CD8-positive, alpha-beta memory T cell (primary cell): ENCODE measurements around the gene CLMN. TPM values are rescaled to one million over a fixed set of nuclear protein-coding genes. Genes with fewer than 3 reads are reported as not detected.

ENCODE experiments used
- CTCF ChIA-PET: fragments of 350-600 bp; sonication (Branson Sonifier 250); formaldehyde crosslinking; loops from one replicate; lab custom pipeline; 2021; ENCODE audit warnings: antibody characterized with exemption; lab: Charles Lee
- POLR2A ChIA-PET: fragments of 350-600 bp; sonication (Branson Sonifier 250); formaldehyde crosslinking; loops from one replicate; lab custom pipeline; 2021; ENCODE audit warnings: antibody characterized with exemption; lab: Charles Lee
- DNase-seq, 5 donors: peaks; one replicate each; pipeline versions ENCODE4 v3.0.0 to v3.0.0-alpha.2; 2020 to 2022; ENCODE audit warnings: mixed read lengths in 1 of 5
- H3K27ac ChIP-seq: one replicate; pipeline ENCODE4 v1.7.0; 2013; ENCODE audit warnings: low read depth, mild to moderate bottlenecking, low read length, moderate library complexity
- H3K27me3 ChIP-seq: 2 replicates; pipeline ENCODE4 v1.7.0; 2013; ENCODE audit warnings: low read length, mild to moderate bottlenecking; ENCODE audit not compliant: insufficient read depth, poor library complexity, severe bottlenecking
- H3K36me3 ChIP-seq: 2 replicates; pipeline ENCODE4 v1.7.0; 2013; ENCODE audit warnings: mild to moderate bottlenecking, low read length, moderate library complexity; ENCODE audit not compliant: insufficient read depth
- H3K4me1 ChIP-seq: 2 replicates; pipeline ENCODE4 v1.7.0; 2013; ENCODE audit warnings: mild to moderate bottlenecking, low read length, moderate library complexity; ENCODE audit not compliant: insufficient read depth
- H3K4me3 ChIP-seq: 2 replicates; pipeline ENCODE4 v1.7.0; 2013; ENCODE audit warnings: mild to moderate bottlenecking, low read length
- H3K9me3 ChIP-seq: 2 replicates; pipeline ENCODE4 v1.7.0; 2013; ENCODE audit warnings: mild to moderate bottlenecking, low read length
- H3K27ac Mint-ChIP-seq, 8 donors: one replicate each; pipeline ENCODE4 v1.8.0; 2020 to 2021; ENCODE audit warnings: mixed read lengths in 8 of 8, mild to moderate bottlenecking in 6 of 8, inconsistent platforms in 3 of 8, moderate library complexity in 3 of 8
- H3K27me3 Mint-ChIP-seq, 2 donors: one replicate each; pipeline ENCODE4 v1.8.0; 2020 to 2021; ENCODE audit warnings: mixed read lengths in 2 of 2, mild to moderate bottlenecking in 1 of 2, moderate library complexity in 1 of 2
- H3K36me3 Mint-ChIP-seq, 3 donors: one replicate each; pipeline ENCODE4 v1.8.0; 2020 to 2021; ENCODE audit warnings: mixed read lengths in 3 of 3, inconsistent platforms in 1 of 3, mild to moderate bottlenecking in 1 of 3
- H3K4me1 Mint-ChIP-seq, 3 donors: one replicate each; pipeline ENCODE4 v1.8.0; 2020 to 2021; ENCODE audit warnings: mixed read lengths in 3 of 3, inconsistent platforms in 1 of 3, mild to moderate bottlenecking in 1 of 3
- H3K4me3 Mint-ChIP-seq, 7 donors: one replicate each; pipeline ENCODE4 v1.8.0; 2020 to 2021; ENCODE audit warnings: mixed read lengths in 7 of 7, mild to moderate bottlenecking in 6 of 7, moderate library complexity in 4 of 7, inconsistent platforms in 2 of 7
- H3K9me3 Mint-ChIP-seq, 5 donors: one replicate each; pipeline ENCODE4 v1.8.0; 2020 to 2022; ENCODE audit warnings: mixed read lengths in 5 of 5, mild to moderate bottlenecking in 3 of 5, moderate library complexity in 2 of 5, inconsistent platforms in 1 of 5
- polyA plus RNA-seq: library from polyadenylated mRNA; unstranded; fragments of 300-500 nt; fragmentation: Illumina TruSeq; gene quantifications from one replicate; pipeline ENCODE4 v1.2.3, GENCODE V29; 2021
- total RNA-seq, 2 experiments: library from RNA; stranded (reverse); gene quantifications; one replicate each; pipeline ENCODE4 v1.2.3, GENCODE V29; 2021

Gene CLMN
- total and polyA plus RNA-seq, 3 experiments from 2014 or later, result 0.15 to 0.72 (median 0.29) TPM

DNA sequence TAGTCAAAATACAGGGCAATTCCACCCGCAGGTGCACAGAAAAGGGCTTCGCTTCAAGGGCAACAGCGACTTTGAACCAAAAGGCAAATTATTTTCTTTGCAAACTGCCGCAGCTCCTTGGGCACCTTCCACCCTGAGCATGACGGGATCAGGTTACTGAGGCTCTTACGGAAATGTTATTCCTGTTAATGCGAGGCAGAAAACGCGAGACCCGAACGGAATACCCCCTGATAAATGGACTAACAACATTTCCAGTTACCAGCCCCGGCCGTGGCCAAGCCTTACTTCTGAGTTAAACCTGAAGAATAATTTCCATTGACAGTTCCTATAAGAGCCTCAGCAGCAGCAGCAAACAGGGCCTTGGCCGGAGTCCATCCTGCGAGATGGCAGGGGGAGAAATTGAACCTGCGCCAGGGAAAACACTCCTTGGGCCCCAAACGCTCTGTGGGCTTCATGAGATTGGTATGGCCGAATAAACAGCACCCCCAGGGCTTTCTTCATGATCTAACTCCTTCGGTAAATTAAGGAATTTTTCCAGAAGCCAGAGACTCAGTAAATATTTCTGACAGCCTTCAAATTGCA is 92.3 kb downstream of the CLMN start:
- DNase-seq, result no peak
- Histone ChIP-seq H3K27ac (no peak overlapping the region), H3K27me3 (peaks cover 4% of the 10 kb centered on the region), H3K4me1 (no peaks in the 10 kb centered on the region), H3K9me3 (no peaks in the 10 kb centered on the region), H3K36me3 (no peaks in the 10 kb centered on the region), H3K4me3 (no peak overlapping the region)
- Mint-ChIP-seq H3K4me3 (no peak overlapping the region), H3K27ac (no peak overlapping the region), H3K36me3 (no peaks in the 10 kb centered on the region), H3K27me3 (peaks cover 0 to 11% of the 10 kb centered on the region in 2 donors), H3K4me1 (no peaks in the 10 kb centered on the region), H3K9me3 (no peaks in the 10 kb centered on the region)
- POLR2A ChIA-PET, result no interaction called here
- CTCF ChIA-PET, result no interaction called here

DNA sequence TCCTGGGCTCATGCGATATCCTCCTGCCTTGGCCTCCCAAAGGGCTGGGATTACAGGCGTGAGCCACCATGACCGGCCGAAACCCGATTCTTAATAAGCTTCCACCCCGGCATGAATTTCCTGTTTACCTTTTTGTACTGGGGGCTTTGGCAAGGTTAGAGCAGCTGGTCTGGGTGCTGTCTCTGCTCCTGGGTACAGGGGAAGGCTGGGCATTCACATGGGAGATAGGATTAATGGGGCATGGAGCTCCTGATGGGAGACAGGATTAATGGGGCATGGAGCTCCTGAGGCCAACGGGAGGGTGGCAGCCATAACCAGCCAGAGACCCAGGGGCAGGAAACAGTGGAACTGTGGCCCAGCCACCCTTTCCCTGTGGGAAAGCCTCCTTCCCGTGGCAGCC is 92.9 kb downstream of the CLMN start:
- H3K4me1 Mint-ChIP-seq, result no peaks in the 10 kb centered on the region
- CTCF ChIA-PET, result no interaction called here

DNA sequence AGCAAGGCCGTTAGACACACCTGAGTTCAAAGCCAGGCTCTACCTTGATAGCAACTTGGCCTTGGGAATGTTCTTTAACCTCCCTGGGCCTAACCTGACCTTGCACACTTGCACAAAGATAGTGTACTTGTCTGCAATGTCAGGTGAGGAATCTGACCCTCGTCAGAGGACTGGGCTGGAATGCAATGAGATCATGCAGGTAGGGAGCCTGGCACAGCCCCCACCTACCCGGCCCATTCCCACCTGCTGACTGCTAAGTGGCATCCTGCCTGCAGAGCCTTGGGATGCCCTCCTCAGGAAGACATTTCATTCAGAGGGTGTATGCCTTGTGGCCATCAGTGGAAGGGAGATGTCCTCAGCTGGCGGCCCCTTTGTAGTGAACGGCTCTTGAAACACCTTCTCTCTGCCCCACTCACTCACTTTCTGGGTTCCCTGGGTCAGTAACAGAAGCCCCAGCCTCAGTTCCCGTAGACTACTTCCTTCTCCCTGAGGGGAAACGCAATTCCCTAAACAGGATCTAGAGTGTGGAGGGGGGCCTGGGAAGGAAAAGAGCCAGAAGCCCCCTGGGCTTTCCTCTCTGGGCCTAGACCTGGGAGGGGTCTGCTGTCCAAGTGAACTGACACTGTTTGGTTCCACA is 94.3 kb downstream of the CLMN start:
- CTCF ChIA-PET, result no interaction called here
- H3K27ac Mint-ChIP-seq, result no peak overlapping the region
- POLR2A ChIA-PET, result no interaction called here
- Histone ChIP-seq H3K4me3 (no peak overlapping the region), H3K9me3 (no peaks in the 10 kb centered on the region), H3K27me3 (peaks cover 4% of the 10 kb centered on the region), H3K27ac (no peak overlapping the region), H3K4me1 (no peaks in the 10 kb centered on the region), H3K36me3 (no peaks in the 10 kb centered on the region)
- no peak for DNase-seq
- no peaks in the 10 kb centered on the region for H3K4me1 Mint-ChIP-seq
- H3K36me3 Mint-ChIP-seq, result no peaks in the 10 kb centered on the region
- peaks cover 1 to 15% of the 10 kb centered on the region in 2 donors for H3K27me3 Mint-ChIP-seq
- H3K4me3 Mint-ChIP-seq, result no peak overlapping the region
- H3K9me3 Mint-ChIP-seq, result no peaks in the 10 kb centered on the region

More for the DNA sequence above, 92.9 kb downstream of the CLMN start:
- Histone ChIP-seq H3K27me3 (peaks cover 4% of the 10 kb centered on the region), H3K4me3 (no peak overlapping the region), H3K4me1 (no peaks in the 10 kb centered on the region), H3K27ac (no peak overlapping the region), H3K36me3 (no peaks in the 10 kb centered on the region), H3K9me3 (no peaks in the 10 kb centered on the region)
- Mint-ChIP-seq H3K27ac (no peak overlapping the region), H3K36me3 (no peaks in the 10 kb centered on the region), H3K4me3 (no peak overlapping the region), H3K27me3 (peaks cover 1 to 8% of the 10 kb centered on the region in 2 donors), H3K9me3 (no peaks in the 10 kb centered on the region)
- no peak for DNase-seq
- POLR2A ChIA-PET, result no interaction called here

DNA sequence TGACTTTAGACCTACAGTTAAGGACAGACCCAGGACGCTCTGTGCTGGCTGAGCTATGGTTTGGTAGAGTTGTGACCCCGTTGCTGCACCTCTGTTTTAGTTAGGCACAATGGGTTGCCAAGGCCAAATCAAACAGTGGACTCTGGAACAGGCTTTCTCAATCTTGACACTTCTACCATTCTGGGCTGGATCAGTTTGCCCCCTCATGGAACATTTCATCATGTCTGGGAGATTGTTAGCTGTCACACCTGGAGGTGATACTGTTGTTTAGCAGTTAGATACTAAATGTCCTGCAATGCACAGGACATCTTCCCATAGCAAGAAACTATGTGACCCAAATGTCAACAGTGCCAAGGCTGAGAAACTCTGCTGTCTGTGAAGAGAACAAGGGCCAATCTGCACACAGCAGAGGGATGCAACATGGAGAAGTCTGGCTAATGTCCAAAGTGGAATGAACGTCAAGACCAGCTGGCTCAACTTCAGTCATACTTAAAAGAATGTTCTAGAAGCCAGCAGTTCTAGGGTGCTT is 96.8 kb downstream of the CLMN start:
- no peaks in the 10 kb centered on the region for H3K9me3 Mint-ChIP-seq
- peaks cover 1 to 15% of the 10 kb centered on the region in 2 donors for H3K27me3 Mint-ChIP-seq
- no peaks in the 10 kb centered on the region for H3K4me1 Mint-ChIP-seq
- H3K27me3 ChIP-seq, result peaks cover 4% of the 10 kb centered on the region
- ChIA-PET CTCF (no interaction called here), POLR2A (no interaction called here)
- H3K36me3 ChIP-seq, result no peaks in the 10 kb centered on the region
- no peak overlapping the region for H3K27ac ChIP-seq
- H3K4me3 Mint-ChIP-seq, result no peak overlapping the region
- H3K4me3 ChIP-seq, result no peak overlapping the region
- H3K36me3 Mint-ChIP-seq, result no peaks in the 10 kb centered on the region
- H3K4me1 ChIP-seq, result no peaks in the 10 kb centered on the region
- no peaks in the 10 kb centered on the region for H3K9me3 ChIP-seq
- no peak for DNase-seq
- no peak overlapping the region for H3K27ac Mint-ChIP-seq

DNA sequence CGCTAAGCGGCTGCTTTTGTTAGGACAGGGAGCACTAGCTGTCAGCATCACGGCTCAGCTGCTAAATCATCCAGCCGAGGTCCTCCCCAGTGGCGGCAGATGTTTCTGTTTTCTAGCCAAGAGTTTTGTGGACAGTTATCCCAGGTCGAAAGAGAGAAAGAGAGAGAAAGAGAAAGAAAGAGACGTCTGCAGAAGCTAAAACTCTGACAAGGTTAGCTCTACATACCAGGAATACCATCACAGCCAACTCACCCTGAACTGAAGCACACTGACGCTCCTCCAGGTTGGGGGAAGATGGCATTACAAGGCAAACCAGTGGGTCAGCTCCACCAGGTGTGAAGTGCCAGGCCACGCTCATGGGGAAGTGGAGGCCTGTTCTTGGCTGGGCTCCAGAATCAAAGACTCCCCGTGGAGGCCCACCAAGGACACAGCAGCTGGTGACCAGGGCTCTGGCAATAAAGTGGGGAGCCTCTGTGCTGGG is 97.5 kb downstream of the CLMN start:
- Histone ChIP-seq H3K9me3 (no peaks in the 10 kb centered on the region), H3K4me3 (no peak overlapping the region), H3K4me1 (no peaks in the 10 kb centered on the region), H3K27ac (no peak overlapping the region), H3K27me3 (peaks cover 4% of the 10 kb centered on the region), H3K36me3 (no peaks in the 10 kb centered on the region)
- no peak for DNase-seq
- H3K4me1 Mint-ChIP-seq, result no peaks in the 10 kb centered on the region
- H3K36me3 Mint-ChIP-seq, result no peaks in the 10 kb centered on the region
- no peak overlapping the region for H3K27ac Mint-ChIP-seq
- ChIA-PET POLR2A (no interaction called here), CTCF (no interaction called here)
- no peak overlapping the region for H3K4me3 Mint-ChIP-seq
- peaks cover 3 to 16% of the 10 kb centered on the region in 2 donors for H3K27me3 Mint-ChIP-seq
- no peaks in the 10 kb centered on the region for H3K9me3 Mint-ChIP-seq

DNA sequence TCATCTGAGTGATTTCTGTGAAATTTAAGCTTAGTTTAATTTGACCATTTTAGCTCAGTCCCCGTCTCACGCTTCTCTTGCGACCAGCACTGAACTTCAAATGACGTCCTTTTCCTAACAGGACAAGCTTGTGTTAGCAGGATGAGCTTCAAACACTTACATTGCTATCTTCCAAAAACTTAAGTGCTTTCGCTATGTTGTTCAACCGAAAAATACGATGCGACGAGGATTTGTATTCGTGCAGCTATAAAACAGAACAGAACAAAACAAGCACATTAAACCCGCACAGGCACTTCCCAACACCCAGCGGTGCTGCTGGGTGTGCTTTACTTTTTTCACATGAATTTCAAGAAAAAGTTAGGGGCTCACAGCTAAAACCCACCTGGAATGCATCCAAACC is 98.2 kb downstream of the CLMN start:
- ChIA-PET CTCF (no interaction called here), POLR2A (no interaction called here)
- Histone ChIP-seq H3K4me1 (no peaks in the 10 kb centered on the region), H3K9me3 (no peaks in the 10 kb centered on the region), H3K36me3 (no peaks in the 10 kb centered on the region), H3K4me3 (no peak overlapping the region), H3K27me3 (peaks cover 4% of the 10 kb centered on the region), H3K27ac (no peak overlapping the region)
- H3K4me3 Mint-ChIP-seq, result no peak overlapping the region
- DNase-seq, result no peak
- H3K27me3 Mint-ChIP-seq, result peaks cover 4 to 22% of the 10 kb centered on the region in 2 donors
- H3K9me3 Mint-ChIP-seq, result no peaks in the 10 kb centered on the region
- H3K4me1 Mint-ChIP-seq, result no peaks in the 10 kb centered on the region
- H3K36me3 Mint-ChIP-seq, result no peaks in the 10 kb centered on the region
- no peak overlapping the region for H3K27ac Mint-ChIP-seq

DNA sequence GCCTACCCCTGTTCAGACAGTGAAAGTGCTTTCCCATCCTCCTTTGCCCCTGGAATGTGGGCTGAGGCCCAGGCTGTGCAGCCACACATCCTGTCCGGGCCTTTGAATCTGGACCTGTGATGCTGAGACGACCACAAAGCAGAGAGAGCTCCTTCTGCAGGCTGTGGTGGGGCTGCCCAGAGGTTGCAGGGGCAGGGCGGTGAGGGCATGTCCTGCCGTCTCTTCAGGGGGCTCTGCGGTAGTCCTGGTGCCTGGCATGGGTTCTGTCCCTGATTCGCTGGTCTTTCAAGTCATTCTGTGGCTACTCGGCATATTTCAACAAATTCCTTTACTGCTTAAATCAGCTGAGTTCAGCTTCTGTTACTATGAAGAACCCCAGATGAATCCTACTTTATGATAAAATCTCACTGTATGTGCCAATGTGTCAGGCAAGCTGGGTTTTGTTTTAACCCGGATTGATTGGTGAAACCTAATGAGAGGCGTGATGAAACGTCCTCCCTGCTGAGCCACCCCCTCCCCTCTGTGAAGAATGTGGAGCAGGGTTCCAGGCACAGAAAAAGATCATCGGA is 99.0 kb downstream of the CLMN start:
- Mint-ChIP-seq H3K9me3 (no peaks in the 10 kb centered on the region), H3K36me3 (no peaks in the 10 kb centered on the region), H3K27me3 (peaks cover 4 to 24% of the 10 kb centered on the region in 2 donors), H3K4me1 (no peaks in the 10 kb centered on the region), H3K27ac (no peak overlapping the region), H3K4me3 (no peak overlapping the region)
- Histone ChIP-seq H3K36me3 (no peaks in the 10 kb centered on the region), H3K27ac (no peak overlapping the region), H3K4me3 (no peak overlapping the region), H3K27me3 (peaks cover under 1% of the 10 kb centered on the region), H3K9me3 (no peaks in the 10 kb centered on the region), H3K4me1 (no peaks in the 10 kb centered on the region)
- POLR2A ChIA-PET, result no interaction called here
- DNase-seq, result no peak
- CTCF ChIA-PET, result no interaction called here

DNA sequence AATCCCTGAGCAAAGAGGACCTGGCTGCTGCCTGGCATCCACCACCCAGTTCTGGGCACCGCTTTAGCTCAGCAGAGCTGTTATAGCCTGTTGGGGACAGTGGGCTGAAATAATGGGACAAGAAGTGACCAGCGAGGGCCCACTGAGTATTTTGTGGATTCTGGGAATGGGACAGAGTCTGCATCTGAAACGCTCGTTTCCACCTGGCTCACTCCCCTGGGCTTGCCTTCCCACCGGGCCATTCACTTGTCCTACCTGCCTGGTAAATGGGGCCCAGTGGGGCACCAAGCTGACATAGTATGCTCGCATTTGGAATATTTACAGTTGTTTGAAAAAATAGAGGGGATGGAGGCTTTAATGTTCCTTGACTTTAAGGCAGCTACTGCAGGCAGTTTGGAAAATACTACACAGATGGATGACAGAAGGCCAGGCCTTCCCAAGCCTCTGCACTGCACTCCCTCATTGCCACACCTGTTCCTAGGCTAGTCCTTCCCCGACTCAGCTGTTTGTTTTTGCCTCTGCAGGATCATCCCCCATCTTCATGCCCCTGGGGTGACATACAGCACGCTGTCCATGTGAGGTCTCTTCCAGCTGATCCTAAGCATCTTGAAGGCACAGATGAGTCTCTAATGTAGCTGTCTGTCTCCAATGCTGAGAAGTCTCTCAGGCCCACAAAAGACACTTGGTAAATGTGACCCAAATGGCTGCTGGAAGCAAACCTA is 101.1 kb downstream of the CLMN start:
- H3K9me3 ChIP-seq, result no peaks in the 10 kb centered on the region
- no peak overlapping the region for H3K4me3 ChIP-seq
- no peak overlapping the region for H3K27ac Mint-ChIP-seq
- H3K4me1 Mint-ChIP-seq, result no peaks in the 10 kb centered on the region
- CTCF ChIA-PET, result no interaction called here
- H3K27ac ChIP-seq, result no peak overlapping the region
- H3K4me3 Mint-ChIP-seq, result no peak overlapping the region
- no peaks in the 10 kb centered on the region for H3K36me3 ChIP-seq
- H3K36me3 Mint-ChIP-seq, result no peaks in the 10 kb centered on the region
- no peak for DNase-seq
- peaks cover 7 to 24% of the 10 kb centered on the region in 2 donors for H3K27me3 Mint-ChIP-seq
- POLR2A ChIA-PET, result no interaction called here
- no peaks in the 10 kb centered on the region for H3K9me3 Mint-ChIP-seq
- no peaks in the 10 kb centered on the region for H3K27me3 ChIP-seq
- no peaks in the 10 kb centered on the region for H3K4me1 ChIP-seq
